ENCODE results near the gene CKB. TPM values are rescaled to one million over a fixed set of nuclear protein-coding genes. Genes with fewer than 3 reads are reported as not detected.
"Not testable (repeated sequence)": the region's sequence is repeated elsewhere in the genome, so short reads cannot be mapped to it uniquely, and the experiment has no call there.

Gene CKB
- total RNA-seq, 2 experiments from 2014 or later = 3.4 to 4.0 TPM

- CTCF ChIA-PET = interaction anchor here (1.5 to 2.6 kb wide), 3 partner anchors 7 to 34 kb away, joined by 3 to 10 read pairs (median 9); partner anchors contain the start of gene BAG5
- no peak for DNase-seq
- Mint-ChIP-seq H3K27me3 (peaks cover 6% of the 10 kb centered on the region), H3K27ac (peak overlapping the region; percentile 89), H3K9me3 (ENCODE audit: low read depth) (no peaks in the 10 kb centered on the region), H3K4me1 (peaks cover 33% of the 10 kb centered on the region), H3K4me3 (peak overlapping the region; percentile 96), H3K36me3 (ENCODE audit: low read depth) (peaks cover 11% of the 10 kb centered on the region)
- intact Hi-C loops (cut with DNase I, micrococcal nuclease) = loop anchor here (2.0 to 10.0 kb wide), 2 partner anchors 35 to 453 kb away; partner anchors contain the start of genes BAG5 (in 1 of the 2) and COA8 (in 1 of the 2)
- POLR2A ChIA-PET = interaction anchor here (1.4 kb wide), 2 partner anchors 7 to 34 kb away, joined by 3 read pairs; partner anchors contain the start of gene BAG5
- ATAC-seq = no peak
These were observed 5.5 kb upstream of the CKB start for GRCh38 chr14:103528146-103528586.

GRCh38 chr14:103527408-103528145 lies 4.9 kb upstream of the CKB start:
- DNase-seq = peak; percentile 66
- CTCF ChIA-PET = interaction anchor here (0.6 to 2.6 kb wide), 2 partner anchors 9 to 1223 kb away, joined by 4 to 10 read pairs; no protein-coding TSS in a partner anchor
- H3K9me3 Mint-ChIP-seq (ENCODE audit: low read depth) = no peaks in the 10 kb centered on the region
- ATAC-seq = peak; percentile 57
- peaks cover 6% of the 10 kb centered on the region for H3K27me3 Mint-ChIP-seq
- peaks cover 33% of the 10 kb centered on the region for H3K4me1 Mint-ChIP-seq
- H3K4me3 Mint-ChIP-seq = peak overlapping the region; percentile 96
- intact Hi-C loops (cut with DNase I, micrococcal nuclease) = loop anchor here (2.0 to 10.0 kb wide), 2 partner anchors 35 to 453 kb away; partner anchors contain the start of genes BAG5 (in 1 of the 2) and COA8 (in 1 of the 2)
- POLR2A ChIA-PET = interaction anchor here (0.6 to 1.4 kb wide), 2 partner anchors 24 to 34 kb away, joined by 3 read pairs; partner anchors contain the start of gene BAG5
- H3K36me3 Mint-ChIP-seq (ENCODE audit: low read depth) = peaks cover 11% of the 10 kb centered on the region
- peak overlapping the region; percentile 38 for H3K27ac Mint-ChIP-seq

GRCh38 chr14:103526914-103527248 lies 4.3 kb upstream of the CKB start:
- intact Hi-C loops (cut with DNase I, micrococcal nuclease) = loop anchor here in 1 of 2 experiments (10.0 kb wide), 1 partner anchor 452 kb away; no protein-coding TSS in a partner anchor
- Mint-ChIP-seq H3K4me3 (peak overlapping the region; percentile 96), H3K36me3 (ENCODE audit: low read depth) (peaks cover 11% of the 10 kb centered on the region), H3K27me3 (peaks cover 8% of the 10 kb centered on the region), H3K9me3 (ENCODE audit: low read depth) (no peaks in the 10 kb centered on the region), H3K4me1 (peaks cover 33% of the 10 kb centered on the region), H3K27ac (peak overlapping the region; percentile 38)
- DNase-seq (no peak), ATAC-seq (no peak)
- ChIA-PET POLR2A (interaction anchor here (0.6 kb wide), 1 partner anchor 23 kb away, joined by 3 read pairs; no protein-coding TSS in a partner anchor), CTCF (interaction anchor here (0.6 to 2.6 kb wide), 2 partner anchors 8 to 1224 kb away, joined by 4 to 10 read pairs; no protein-coding TSS in a partner anchor)

- no peaks in the 10 kb centered on the region for H3K9me3 Mint-ChIP-seq (ENCODE audit: low read depth)
- no peak for ATAC-seq
- CTCF ChIA-PET = interaction anchor here (0.6 to 2.6 kb wide), 2 partner anchors 8 to 1224 kb away, joined by 4 to 10 read pairs; no protein-coding TSS in a partner anchor
- no peak overlapping the region for H3K27ac Mint-ChIP-seq
- H3K4me1 Mint-ChIP-seq = peaks cover 30% of the 10 kb centered on the region
- H3K27me3 Mint-ChIP-seq = peaks cover 8% of the 10 kb centered on the region
- intact Hi-C loops (cut with DNase I, micrococcal nuclease) = loop anchor here in 1 of 2 experiments (10.0 kb wide), 1 partner anchor 452 kb away; no protein-coding TSS in a partner anchor
- H3K4me3 Mint-ChIP-seq = no peak overlapping the region
- no peak for DNase-seq
- peaks cover 7% of the 10 kb centered on the region for H3K36me3 Mint-ChIP-seq (ENCODE audit: low read depth)
- POLR2A ChIA-PET = no interaction called here
These were observed 3.8 kb upstream of the CKB start for GRCh38 chr14:103526247-103526913.

GRCh38 chr14:103525430-103526246 lies 3.0 kb upstream of the CKB start:
- H3K9me3 Mint-ChIP-seq (ENCODE audit: low read depth); CTCF ChIA-PET; ATAC-seq; H3K27me3 Mint-ChIP-seq; H3K4me3 Mint-ChIP-seq; POLR2A ChIA-PET; H3K36me3 Mint-ChIP-seq (ENCODE audit: low read depth); DNase-seq; H3K27ac Mint-ChIP-seq: not testable (repeated sequence)
- intact Hi-C loops (cut with DNase I, micrococcal nuclease) = loop anchor here in 1 of 2 experiments (10.0 kb wide), 1 partner anchor 451 kb away; no protein-coding TSS in a partner anchor
- H3K4me1 Mint-ChIP-seq = peaks cover 24% of the 10 kb centered on the region

GRCh38 chr14:103524002-103524935 lies 1.6 kb upstream of the CKB start:
- no peaks in the 10 kb centered on the region for H3K9me3 Mint-ChIP-seq (ENCODE audit: low read depth)
- CTCF ChIA-PET = no interaction called here

GRCh38 chr14:103523575-103523954 lies 935 bp upstream of the CKB start:
- intact Hi-C loops (cut with DNase I, micrococcal nuclease) = loop anchor here in 1 of 2 experiments (10.0 kb wide), 1 partner anchor 449 kb away; no protein-coding TSS in a partner anchor
- no peaks in the 10 kb centered on the region for H3K36me3 Mint-ChIP-seq (ENCODE audit: low read depth)
- no peak overlapping the region for H3K27ac Mint-ChIP-seq
- H3K4me3 Mint-ChIP-seq = peak overlapping the region; percentile 3
- ChIA-PET POLR2A (interaction anchor here (1.0 kb wide), 2 partner anchors 10 to 11 kb away, joined by 3 read pairs; no protein-coding TSS in a partner anchor), CTCF (no interaction called here)
- peaks cover 22% of the 10 kb centered on the region for H3K4me1 Mint-ChIP-seq
- H3K27me3 Mint-ChIP-seq = peaks cover 12% of the 10 kb centered on the region
- H3K9me3 Mint-ChIP-seq (ENCODE audit: low read depth) = no peaks in the 10 kb centered on the region
- ATAC-seq (no peak), DNase-seq (no peak)

More at GRCh38 chr14:103524002-103524935, 1.6 kb upstream of the CKB start:
- Mint-ChIP-seq H3K4me1 (peaks cover 18% of the 10 kb centered on the region), H3K27ac (no peak overlapping the region), H3K4me3 (peak overlapping the region; percentile 3), H3K36me3 (ENCODE audit: low read depth) (no peaks in the 10 kb centered on the region), H3K27me3 (peaks cover 11% of the 10 kb centered on the region)
- intact Hi-C loops (cut with DNase I, micrococcal nuclease) = loop anchor here in 1 of 2 experiments (10.0 kb wide), 1 partner anchor 449 kb away; no protein-coding TSS in a partner anchor
- POLR2A ChIA-PET = interaction anchor here (1.0 kb wide), 2 partner anchors 9 to 10 kb away, joined by 3 read pairs; no protein-coding TSS in a partner anchor
- DNase-seq (no peak), ATAC-seq (no peak)

GRCh38 chr14:103521951-103522563 lies 573 bp downstream of the CKB start:
- CTCF ChIA-PET = interaction anchor here (0.6 to 1.1 kb wide), 2 partner anchors 18 to 773 kb away, joined by 3 read pairs; no protein-coding TSS in a partner anchor
- ATAC-seq (peak; percentile 11), DNase-seq (peak; percentile 42)
- Mint-ChIP-seq H3K36me3 (ENCODE audit: low read depth) (no peaks in the 10 kb centered on the region), H3K27ac (no peak overlapping the region), H3K4me3 (peak overlapping the region; percentile 39), H3K4me1 (peaks cover 10% of the 10 kb centered on the region), H3K27me3 (peaks cover 12% of the 10 kb centered on the region), H3K9me3 (ENCODE audit: low read depth) (no peaks in the 10 kb centered on the region)
- intact Hi-C loops (cut with DNase I, micrococcal nuclease) = loop anchor here in 1 of 2 experiments (1.0 to 10.0 kb wide), 3 partner anchors 193 to 447 kb away; partner anchors contain the start of genes XRCC3 and ZFYVE21
- POLR2A ChIA-PET = interaction anchor here (0.6 kb wide), 1 partner anchor 40 kb away, joined by 5 read pairs; the partner anchor contains the start of gene BAG5

GRCh38 chr14:103521438-103521950 lies 1.1 kb downstream of the CKB start:
- peaks cover 12% of the 10 kb centered on the region for H3K27me3 Mint-ChIP-seq
- no peaks in the 10 kb centered on the region for H3K36me3 Mint-ChIP-seq (ENCODE audit: low read depth)
- ATAC-seq (peak; percentile 8), DNase-seq (peak; percentile 35)
- peaks cover 10% of the 10 kb centered on the region for H3K4me1 Mint-ChIP-seq
- no peak overlapping the region for H3K27ac Mint-ChIP-seq
- peak overlapping the region; percentile 39 for H3K4me3 Mint-ChIP-seq
- H3K9me3 Mint-ChIP-seq (ENCODE audit: low read depth) = no peaks in the 10 kb centered on the region
- ChIA-PET CTCF (interaction anchor here (1.0 to 1.1 kb wide), 4 partner anchors 7 to 21 kb away, joined by 3 to 6 read pairs (median 4); partner anchors contain the start of gene TRMT61A), POLR2A (interaction anchor here (0.6 to 1.0 kb wide), 2 partner anchors 8 to 41 kb away, joined by 3 to 5 read pairs; partner anchors contain the start of genes BAG5 and TRMT61A)
- intact Hi-C loops (cut with DNase I, micrococcal nuclease) = loop anchor here in 1 of 2 experiments (1.0 to 10.0 kb wide), 3 partner anchors 194 to 447 kb away; partner anchors contain the start of genes XRCC3 and ZFYVE21
